CD4-positive, alpha-beta T cell treated with Interleukin-21 for 1 hour (primary cell): ENCODE results near the gene AURKB.
"Not testable (repeated sequence)": the region's sequence is repeated elsewhere in the genome, so short reads cannot be mapped to it uniquely, and the experiment has no call there.

ENCODE experiments used
- DNase-seq: peaks from one replicate; pipeline ENCODE4 v3.0.0-alpha.2; 2020

The AURKB gene

DNA sequence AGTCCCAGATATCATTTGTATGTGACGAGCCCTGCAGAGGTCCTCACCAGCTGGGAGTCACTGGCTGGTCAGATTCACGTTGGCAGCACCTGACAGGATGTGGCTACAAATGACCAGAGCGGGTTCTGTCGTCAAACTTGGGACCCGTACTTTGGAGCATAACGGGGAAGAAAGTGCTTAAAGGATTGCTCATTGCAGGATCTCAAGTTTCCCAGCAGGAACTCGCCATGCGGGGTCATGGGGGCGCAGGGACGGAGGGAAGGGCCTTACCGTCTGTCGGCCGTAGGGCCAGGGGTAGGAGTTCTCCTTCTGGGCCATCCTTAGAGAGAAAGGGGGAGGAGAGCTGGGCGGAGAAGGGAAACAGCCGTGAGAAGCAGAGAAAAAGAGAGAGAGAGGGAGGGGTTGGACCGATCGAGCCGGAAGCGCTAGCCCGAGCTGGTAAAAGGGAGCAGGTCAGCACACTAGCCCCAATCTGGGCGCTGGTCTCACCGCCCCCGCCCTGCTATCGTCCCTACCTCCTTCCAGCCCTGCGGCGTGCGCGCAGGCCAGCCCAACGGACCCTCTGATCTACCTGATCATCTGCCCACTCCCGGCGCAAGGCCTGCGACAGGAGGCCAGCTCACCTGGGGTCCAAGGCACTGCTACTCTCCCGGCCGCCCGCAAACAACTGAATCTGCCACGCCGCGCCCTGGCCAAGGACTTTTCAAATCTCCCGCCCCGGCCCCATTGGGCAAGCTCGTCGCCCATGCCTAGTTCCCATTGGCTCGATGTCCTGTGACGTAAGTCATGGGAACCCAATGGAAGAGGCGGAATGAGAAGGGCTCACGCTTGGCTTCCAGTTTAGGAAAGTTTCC is at the start of gene AURKB:
Gene AURKB, minus strand, starts transcription at position 669 of the 854 bp plus-strand sequence. Its CDS starts 351 bp downstream, at position 318.
- DNase-seq: peak; percentile 97

DNA sequence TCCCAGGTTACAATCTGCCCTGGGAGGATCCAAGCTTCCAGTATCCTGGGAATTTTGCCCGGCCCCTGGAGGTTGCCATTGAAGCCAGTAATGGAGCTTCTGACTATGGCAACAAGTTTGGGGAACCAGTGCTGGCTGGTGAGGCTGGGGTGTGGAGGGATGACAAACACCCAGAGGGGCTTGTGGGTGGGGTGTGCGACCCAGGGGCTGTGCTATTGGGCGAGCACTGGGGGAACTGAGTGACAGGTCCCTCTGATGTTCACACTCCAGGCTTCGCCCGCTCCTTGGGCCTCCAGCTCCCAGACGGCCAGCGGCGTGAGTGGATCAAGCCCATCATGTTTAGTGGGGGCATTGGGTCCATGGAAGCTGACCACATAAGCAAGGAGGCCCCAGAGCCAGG is 47.4 kb upstream of the AURKB start:
- DNase-seq: no peak

DNA sequence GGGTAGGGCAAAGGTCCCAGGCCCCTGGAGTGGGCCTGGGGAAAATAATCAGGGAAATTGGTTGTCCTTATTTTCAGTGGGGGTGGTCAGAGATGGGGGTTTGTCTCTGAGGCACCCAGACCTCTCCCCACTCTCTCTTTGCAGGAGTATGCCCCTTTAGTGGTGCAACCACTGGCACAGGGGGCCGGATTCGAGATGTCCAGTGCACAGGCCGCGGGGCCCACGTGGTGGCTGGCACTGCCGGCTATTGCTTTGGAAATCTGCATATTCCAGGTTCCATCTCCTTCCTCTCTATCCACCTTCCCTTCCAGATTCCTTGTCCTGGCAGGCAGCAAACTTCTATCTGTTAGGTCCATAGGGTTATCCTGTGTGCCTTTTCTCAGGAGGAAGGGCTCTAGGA is 46.3 kb upstream of the AURKB start:
- no peak for DNase-seq

DNA sequence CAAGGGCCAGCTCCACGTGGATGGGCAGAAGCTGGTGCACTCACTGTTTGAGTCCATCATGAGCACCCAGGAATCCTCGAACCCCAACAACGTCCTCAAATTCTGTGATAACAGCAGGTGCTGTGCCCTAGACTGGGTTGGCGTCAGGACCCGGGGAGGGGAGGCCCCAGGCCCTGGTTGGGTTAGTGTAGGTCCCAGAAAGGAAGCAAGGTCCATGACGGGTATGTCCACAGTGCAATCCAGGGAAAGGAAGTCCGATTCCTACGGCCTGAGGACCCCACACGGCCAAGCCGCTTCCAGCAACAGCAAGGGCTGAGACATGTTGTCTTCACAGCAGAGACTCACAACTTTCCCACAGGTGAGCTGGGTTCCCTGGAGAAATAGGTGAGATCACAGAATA is 45.9 kb upstream of the AURKB start:
- no peak for DNase-seq

DNA sequence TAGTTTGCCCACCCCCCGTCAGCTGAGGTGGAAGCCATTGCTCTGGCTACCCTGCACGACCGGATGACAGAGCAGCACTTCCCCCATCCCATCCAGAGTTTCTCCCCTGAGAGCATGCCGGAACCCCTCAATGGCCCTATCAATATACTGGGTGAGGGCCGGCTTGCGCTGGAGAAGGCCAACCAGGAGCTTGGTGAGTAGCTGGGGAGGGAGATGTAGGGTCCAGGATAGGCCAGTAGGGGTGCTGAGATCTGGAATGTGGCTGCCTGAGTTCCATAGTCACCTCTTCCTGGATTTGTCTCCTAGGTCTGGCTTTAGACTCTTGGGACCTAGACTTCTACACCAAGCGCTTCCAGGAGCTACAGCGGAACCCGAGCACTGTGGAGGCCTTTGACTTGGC is 45.1 kb upstream of the AURKB start:
- no peak for DNase-seq

DNA sequence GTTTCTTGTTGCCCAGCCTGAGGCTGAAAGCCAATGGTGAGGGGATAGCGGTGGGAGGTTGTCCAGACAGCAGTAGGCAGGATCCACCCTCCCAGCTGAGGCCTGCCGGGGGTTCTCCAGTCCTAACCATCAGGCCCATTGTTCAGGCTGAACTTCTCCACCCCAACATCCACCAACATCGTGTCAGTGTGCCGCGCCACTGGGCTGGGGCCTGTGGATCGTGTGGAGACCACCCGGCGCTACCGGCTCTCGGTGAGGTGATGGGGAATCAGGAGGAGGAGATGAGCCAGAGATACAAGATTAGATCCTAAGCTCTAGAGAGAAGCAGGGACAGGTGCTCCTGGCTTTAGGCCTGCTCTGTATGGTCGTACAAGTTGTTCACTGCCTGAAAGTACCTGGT is 44.5 kb upstream of the AURKB start:
- no peak for DNase-seq

DNA sequence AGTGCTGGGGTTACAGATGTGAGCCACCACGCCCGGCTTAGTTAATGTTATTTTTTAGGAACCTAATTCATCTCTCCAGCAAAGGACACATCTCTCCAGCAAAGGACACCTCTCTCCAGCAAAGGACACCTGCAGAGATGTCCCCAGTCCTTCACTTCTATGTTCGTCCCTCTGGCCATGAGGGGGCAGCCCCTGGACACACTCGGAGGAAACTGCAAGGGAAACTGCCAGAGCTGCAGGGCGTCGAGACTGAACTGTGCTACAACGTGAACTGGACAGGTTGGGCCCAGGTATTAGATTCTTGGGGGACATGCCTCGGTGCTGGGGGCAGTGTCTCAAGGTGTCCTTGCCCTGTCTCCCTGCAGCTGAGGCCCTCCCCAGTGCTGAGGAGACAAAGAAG is 43.4 kb upstream of the AURKB start:
- peak; percentile 20 for DNase-seq

DNA sequence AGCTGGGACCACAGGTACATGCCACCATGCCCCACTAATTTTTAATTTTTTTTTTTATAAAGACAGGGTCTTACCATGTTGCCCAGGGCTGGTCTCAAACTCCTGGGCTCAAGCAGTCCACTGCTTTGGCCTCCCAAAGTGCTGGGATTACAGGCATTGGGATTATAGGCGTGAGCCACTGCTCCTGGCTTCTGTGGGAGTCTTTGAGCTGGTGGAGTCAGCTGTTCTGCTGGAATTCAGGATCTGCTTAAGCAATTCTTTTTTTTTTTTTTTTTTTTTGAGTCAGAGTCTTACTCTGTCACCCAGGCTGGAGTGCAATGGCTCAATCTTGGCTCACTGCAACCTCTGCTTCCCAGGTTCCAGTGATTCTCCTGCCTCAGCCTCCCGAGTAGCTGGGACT is 41.0 kb upstream of the AURKB start:
- not testable (repeated sequence) for DNase-seq

DNA sequence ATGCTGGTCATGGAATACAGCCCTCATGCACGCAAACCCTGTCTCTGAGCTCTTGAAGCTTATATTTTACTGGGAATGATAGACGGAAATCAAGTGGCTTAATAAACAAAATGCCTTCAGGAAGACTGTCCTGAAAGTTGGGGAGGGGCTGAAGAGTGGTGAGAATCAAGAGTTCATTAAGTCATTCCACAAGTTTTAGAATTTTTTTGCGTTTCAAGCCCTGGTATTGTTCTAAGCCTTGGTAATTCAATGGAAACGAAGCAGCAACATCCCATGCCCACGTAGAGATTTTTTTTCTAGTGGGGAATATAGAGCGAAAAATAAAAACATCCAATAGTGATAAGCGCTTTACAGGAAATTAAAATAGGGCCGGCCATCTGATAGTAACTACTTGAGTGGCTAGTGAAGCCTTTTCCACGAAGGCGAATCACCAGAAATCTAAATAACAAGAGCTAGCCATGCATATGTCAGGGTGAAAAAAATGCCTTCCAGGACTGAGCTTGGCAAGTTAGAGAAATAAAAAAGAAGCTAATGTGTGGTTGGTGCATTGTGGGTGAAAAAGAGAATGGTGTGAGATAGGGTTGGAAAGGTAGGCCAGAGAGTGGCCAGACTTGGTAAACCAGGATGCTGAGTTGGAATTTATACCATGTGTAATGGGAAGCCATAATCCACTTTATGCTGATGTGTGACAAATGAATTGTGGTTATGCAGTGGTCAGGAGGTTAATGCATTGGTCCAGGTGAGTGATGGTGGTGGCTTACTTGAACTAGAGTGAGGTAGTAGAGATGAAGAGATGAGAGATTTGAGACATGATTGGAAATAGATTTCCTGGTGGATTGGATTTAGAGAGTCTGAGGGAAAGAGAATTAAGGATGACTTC is 39.5 kb upstream of the AURKB start:
- no peak for DNase-seq

DNA sequence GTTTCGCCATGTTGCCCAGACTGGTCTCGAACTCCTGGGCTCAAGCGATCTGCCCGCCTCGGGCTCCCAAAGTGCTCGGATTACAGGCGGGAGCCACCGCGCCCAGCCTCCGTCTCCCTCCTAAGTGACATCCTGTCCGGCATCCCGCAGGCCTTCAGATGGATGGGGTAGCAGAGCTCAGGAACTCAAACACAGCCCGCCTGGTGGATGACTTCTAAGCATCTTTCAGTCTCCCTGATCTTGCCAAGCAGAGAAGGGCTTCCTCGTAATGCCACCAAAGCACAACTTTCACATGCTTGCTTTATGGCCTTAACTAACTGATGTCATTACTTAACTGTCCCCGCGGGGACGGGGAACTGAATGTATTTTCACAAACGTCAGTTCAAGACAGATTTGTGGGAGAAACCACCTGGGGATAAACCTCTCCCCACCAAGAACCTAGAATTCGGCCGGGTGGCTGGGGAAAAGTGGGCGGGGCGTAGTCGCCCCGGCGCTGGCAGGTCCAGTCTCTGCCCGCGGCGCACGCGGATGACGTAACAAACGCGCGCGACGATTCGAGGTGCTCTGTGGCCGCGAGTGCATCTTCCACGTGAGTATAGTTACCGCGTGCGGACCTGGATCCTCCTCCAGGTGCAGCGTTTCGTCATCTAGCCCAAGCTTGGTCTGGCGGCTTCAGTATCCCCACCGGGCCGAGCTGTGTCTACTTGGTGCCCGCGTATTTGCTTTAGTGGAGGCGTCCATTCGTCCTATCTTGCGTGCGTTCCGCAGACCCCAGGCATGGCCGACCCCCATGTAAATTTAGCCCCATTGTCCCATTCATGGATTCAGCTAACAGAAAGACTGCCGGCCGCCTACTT is 38.6 kb upstream of the AURKB start, which contains the start of gene PFAS:
Gene PFAS, plus strand, starts transcription at position 539 of the 857 bp plus-strand sequence. CDS start 4,649 bp downstream, outside the sequence.
- peak; percentile 95 for DNase-seq

DNA sequence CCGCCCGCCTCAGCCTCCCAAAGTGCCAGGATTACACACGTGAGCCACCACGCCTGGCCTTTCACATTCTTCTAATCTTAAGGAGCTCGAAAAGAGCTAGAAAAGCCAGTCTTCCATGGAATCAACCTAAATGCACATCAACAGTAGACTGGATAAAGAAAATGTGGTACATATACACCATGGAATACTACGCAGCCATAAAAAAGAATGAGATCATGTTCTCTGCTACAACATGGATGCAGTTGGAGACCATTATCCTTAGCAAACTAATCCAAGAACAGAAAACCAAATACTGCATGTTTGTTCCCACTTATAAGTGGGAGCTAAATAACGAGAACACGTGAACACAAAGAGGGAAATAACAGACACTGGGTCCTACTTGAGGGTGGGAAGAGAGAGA is 34.4 kb upstream of the AURKB start:
- DNase-seq: no peak

DNA sequence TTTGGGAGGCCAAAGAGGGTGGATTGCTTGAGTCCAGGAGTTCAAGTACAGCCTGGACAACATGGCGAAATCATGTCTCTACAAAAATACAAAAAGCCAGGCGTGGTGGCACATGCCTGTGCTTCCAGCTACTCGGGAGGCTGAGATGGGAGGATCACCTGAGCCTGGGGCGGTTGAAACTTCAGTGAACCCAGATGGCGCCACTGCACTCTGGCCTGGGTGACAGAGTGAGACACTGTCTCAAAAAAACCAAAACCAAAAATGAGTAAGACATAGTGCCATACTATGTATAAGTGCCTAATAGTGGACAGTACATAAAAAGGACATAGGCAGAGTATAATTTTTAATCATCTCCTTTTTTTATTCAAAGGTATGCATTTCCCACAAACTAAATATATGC is 33.5 kb upstream of the AURKB start:
- peak; percentile 52 for DNase-seq

DNA sequence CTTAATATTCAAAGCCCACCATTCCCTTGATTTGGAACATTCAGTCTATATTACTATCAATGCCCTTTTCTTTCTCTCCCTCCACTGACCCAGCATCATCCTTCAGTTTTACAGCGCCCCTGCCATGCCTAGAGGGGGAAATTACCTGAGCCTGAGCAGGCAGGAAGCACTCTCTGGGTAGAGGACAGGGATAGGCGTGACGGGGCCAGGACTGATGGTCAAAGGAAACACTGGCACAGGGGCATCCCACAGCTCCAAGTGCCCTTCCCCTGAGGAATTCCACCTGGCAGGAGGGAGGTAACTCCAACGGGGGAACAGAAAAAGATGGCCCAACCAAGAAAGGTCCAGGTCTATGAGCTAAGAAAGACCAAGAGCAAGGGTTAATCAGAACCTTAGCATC is 27.5 kb upstream of the AURKB start:
- no peak for DNase-seq

DNA sequence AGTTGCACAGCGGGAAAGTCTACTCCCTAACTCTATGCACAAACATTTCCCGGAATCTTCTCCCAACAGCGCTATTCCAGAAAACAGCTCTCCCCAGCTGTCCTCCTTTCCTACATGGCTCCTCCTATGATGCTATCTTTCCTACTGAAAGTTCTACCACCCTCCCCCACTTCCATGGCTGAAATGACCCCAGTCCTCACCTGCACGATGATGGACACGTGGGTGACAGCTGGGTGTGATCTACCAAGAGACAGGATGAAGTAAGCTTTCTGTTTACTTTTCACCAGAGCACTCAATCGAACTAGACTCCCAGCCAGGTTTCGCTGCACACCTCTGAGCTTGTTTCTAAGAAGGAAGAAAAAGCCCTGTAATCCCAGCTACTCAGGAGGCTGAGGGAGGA is 26.8 kb upstream of the AURKB start:
- no peak for DNase-seq

DNA sequence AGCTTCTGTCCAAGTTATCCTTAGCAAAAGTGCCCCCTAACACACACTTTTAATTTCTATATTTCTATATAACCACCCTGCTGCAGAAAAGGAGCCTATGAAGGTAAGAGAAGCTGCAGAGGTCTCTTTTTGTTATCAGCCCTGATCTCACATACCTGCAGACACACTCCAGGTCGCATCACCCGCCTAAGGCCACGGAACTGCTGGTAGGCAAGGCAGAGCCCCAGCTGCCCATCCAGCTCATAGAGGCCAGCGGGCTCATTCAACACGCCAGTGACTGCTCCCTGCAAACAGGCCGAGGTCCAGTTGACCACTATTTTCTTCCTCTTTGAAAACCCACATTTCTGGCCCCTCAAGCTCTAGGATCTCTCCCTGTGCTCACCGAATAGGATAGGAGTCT is 25.3 kb upstream of the AURKB start:
- DNase-seq: no peak

DNA sequence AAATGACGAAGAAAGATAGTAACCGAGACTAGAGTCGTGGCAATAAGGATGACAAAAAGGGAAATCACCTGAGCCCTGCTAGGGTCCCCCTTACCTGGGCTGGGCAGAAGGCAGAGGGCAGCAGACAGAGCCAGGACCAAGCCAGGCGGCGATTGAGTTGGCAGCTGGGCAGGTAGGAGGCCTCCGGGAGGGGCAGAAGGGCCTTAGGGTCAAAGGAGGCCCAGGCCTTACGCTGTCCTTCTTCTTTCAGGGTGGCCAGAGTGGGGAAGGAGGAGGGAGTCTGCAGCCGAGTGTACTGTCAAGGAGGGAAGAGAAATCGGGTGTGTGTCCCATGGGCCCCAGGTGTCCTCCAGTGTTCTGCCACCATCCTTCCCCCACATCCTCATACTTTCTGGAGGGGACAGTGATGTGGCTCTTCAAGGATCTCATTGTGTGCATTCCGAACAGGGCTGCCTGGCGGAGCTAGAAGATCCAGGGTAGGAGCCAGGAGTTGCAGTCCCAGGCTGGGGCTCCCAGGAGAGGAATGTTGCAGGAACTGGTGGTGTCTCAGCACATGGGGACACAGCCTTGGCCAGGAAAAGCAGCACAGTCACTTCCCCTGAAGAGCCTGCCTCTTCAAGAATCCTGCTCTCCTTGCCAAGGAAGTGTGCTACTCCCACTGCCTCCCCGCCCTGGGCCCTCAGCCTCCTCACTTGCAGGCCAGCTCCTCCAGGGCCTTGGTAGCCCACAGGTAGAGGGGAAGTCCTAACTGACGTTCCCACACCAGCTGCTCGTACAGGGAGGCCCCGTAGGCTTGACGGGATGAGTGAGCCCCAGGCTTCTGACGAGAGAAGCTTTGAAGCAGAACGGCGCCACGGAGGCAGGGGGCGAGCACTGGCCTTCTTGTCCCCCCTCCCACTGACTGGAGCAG is 24.2 kb upstream of the AURKB start:
- no peak for DNase-seq

DNA sequence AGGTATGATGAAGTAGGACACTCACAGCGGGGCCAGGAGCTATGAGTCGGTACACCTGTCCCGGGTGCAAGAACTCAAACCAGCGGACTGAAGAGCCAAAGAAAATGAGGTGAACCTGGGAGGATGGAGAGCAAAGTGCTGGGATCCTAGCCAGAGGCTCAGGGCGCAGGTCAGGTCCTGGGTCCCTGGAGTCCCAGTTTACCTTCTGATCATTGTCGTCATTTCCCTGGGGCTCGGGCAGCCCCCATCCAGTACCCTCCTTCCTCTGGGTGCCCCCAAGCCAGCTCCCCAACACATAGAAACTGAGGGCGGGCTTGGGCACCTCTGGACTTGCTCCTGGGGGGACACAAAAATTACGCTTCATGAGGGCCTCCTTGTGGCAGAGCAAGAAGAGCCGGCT is 21.3 kb upstream of the AURKB start:
- no peak for DNase-seq

DNA sequence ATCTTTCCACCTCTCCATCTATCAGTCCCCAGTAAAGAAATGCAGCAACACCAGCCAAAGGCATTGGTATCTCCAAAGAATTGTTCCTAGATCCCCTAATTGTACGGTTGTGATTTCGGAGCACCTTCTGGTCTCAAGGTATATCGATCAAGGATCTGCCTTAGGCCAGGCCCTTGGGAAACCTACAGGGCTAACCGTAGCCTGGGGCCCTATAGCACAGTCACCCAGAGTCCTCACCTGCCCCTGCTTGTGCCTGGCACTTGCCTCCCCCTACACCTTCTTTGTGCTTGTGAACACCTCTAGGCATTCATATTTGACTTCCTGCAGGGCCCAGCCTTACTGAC is 16.8 kb upstream of the AURKB start:
- no peak for DNase-seq

DNA sequence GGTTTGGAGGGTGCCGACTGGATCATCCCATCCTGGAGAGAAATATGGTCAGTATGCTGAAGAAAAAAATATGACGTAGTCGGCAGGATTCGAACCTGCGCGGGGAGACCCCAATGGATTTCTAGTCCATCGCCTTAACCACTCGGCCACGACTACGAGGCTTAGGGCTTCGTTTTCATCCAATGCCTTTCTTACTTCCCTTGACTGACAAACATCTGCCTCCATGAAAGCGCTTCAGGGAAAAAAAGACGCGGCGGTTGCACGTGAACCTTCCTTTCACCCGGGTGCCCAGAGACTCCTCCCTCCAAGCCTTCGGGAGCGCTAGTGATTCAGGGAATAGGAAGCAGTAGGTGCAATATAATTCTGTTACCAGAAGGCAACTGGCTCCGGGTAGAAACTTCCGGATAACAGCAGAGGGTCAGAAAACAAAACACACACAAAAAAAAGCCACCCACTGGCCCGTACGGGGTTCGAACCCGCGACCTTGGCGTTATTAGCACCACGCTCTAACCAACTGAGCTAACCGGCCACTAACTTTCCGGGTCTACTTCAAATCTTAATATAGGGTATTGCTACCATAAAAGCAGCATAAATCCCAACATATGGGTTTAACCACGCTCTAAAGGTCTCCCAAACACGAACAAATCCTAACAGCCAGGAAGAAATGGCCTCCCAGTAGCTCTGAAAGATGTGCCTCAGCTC is 16.3 kb upstream of the AURKB start:
- DNase-seq: peak; percentile 49

DNA sequence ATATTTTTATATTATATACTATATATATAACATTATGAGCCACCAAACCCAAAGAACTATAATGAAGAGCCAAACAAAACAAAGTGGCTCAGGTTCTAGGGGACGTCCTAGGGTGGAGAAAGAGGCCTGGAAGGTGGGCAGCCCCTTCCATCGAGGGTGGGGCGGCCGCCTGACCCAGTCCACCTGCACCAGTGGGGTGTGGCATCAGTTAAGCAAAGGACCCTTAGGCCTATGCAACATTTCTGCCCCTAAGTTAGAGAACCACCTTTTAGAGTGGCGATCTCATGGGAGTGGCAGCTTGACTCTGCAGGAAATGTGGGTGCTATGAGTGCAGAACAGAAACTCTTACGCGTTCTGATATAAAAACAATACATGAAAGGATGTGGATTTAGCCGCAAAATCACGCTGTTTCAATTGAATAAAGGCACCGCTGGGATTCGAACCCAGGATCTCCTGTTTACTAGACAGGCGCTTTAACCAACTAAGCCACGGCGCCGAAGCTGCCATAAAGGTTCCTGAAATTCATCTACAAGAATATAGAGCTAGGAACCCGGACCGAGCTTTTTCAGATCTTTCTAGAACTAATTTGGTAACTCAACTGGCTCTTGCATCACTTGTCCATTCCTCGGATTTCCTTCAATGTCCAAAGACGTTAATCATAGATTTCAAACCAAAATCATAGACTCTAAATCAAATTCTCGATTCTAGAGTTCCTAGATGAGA is 15.6 kb upstream of the AURKB start:
- DNase-seq: peak; percentile 83
